CD4-positive, alpha-beta memory T cell (primary cell): Measurements from ENCODE around the gene CEP170B. TPM values are rescaled to one million over a fixed set of nuclear protein-coding genes. Genes with fewer than 3 reads are reported as not detected.
A peak's percentile ranks its signal among the peaks of the same experiment; 100 is the strongest.

ENCODE experiments used
- CTCF ChIA-PET: fragments of 350-600 bp; sonication (Branson Sonifier 250); formaldehyde crosslinking; loops from one replicate; lab custom pipeline; 2021; ENCODE audit warnings: inconsistent platforms; ENCODE audit not compliant: partially characterized antibody; lab: Charles Lee
- POLR2A ChIA-PET: fragments of 350-600 bp; sonication (Branson Sonifier 250); formaldehyde crosslinking; loops from one replicate; lab custom pipeline; 2021; ENCODE audit not compliant: partially characterized antibody; lab: Charles Lee
- DNase-seq, 5 donors: peaks; one replicate each; pipeline versions ENCODE4 v3.0.0 to v3.0.0-alpha.2; 2020 to 2022; ENCODE audit warnings: mixed read lengths in 1 of 5
- H3K27ac ChIP-seq: one replicate; pipeline ENCODE4 v1.7.0; 2013; ENCODE audit warnings: low read depth, low read length
- H3K27me3 ChIP-seq: 2 replicates; pipeline ENCODE4 v1.7.0; 2013; ENCODE audit warnings: mild to moderate bottlenecking, low read length, moderate library complexity; ENCODE audit not compliant: insufficient read depth
- H3K36me3 ChIP-seq: 2 replicates; pipeline ENCODE4 v1.7.0; 2013; ENCODE audit warnings: mild to moderate bottlenecking, low read length, moderate library complexity; ENCODE audit not compliant: insufficient read depth
- H3K4me1 ChIP-seq: 2 replicates; pipeline ENCODE4 v1.7.0; 2013; ENCODE audit warnings: mild to moderate bottlenecking, low read length, moderate library complexity; ENCODE audit not compliant: insufficient read depth
- H3K4me3 ChIP-seq, 2 donors: one replicate each; pipeline ENCODE4 v1.7.0; 2013; ENCODE audit warnings: low read length in 2 of 2, mild to moderate bottlenecking in 1 of 2
- H3K9me3 ChIP-seq, 2 donors: one replicate each; pipeline ENCODE4 v1.7.0; 2013; ENCODE audit warnings: low read length in 2 of 2, control low read depth in 1 of 2; ENCODE audit not compliant: control insufficient read depth in 1 of 2
- H3K27ac Mint-ChIP-seq, 7 donors: one replicate each; pipeline ENCODE4 v1.8.0; 2020 to 2021; ENCODE audit warnings: mixed read lengths in 7 of 7, mild to moderate bottlenecking in 6 of 7, inconsistent platforms in 3 of 7, moderate library complexity in 3 of 7
- H3K27me3 Mint-ChIP-seq, 2 donors: one replicate each; pipeline ENCODE4 v1.8.0; 2020 to 2021; ENCODE audit warnings: mixed read lengths in 2 of 2
- H3K36me3 Mint-ChIP-seq, 2 donors: one replicate each; pipeline ENCODE4 v1.8.0; 2020 to 2021; ENCODE audit warnings: mixed read lengths in 2 of 2, inconsistent platforms in 1 of 2, mild to moderate bottlenecking in 1 of 2
- H3K4me1 Mint-ChIP-seq, 4 donors: one replicate each; pipeline ENCODE4 v1.8.0; 2020 to 2021; ENCODE audit warnings: mixed read lengths in 4 of 4, mild to moderate bottlenecking in 1 of 4
- H3K4me3 Mint-ChIP-seq, 8 donors: one replicate each; pipeline ENCODE4 v1.8.0; 2020 to 2021; ENCODE audit warnings: mixed read lengths in 8 of 8, mild to moderate bottlenecking in 7 of 8, moderate library complexity in 6 of 8, inconsistent platforms in 3 of 8
- H3K9me3 Mint-ChIP-seq, 8 donors: one replicate each; pipeline ENCODE4 v1.8.0; 2020 to 2021; ENCODE audit warnings: mixed read lengths in 8 of 8, mild to moderate bottlenecking in 5 of 8, inconsistent platforms in 3 of 8, moderate library complexity in 1 of 8
- intact Hi-C: fragments of 100-400 bp; cut with micrococcal nuclease; formaldehyde crosslinking; loops from one replicate; pipeline ENCODE4 v1.15.1; 2023
- polyA plus RNA-seq, 2 donors: library from polyadenylated mRNA; unstranded; fragments of 300-500 nt; fragmentation: Illumina TruSeq; gene quantifications; one replicate each; pipeline ENCODE4 v1.2.3, GENCODE V29; 2021
- total RNA-seq, 2 experiments: library from RNA; stranded (reverse); gene quantifications; one replicate each; pipeline ENCODE4 v1.2.3, GENCODE V29; 2021

The CEP170B gene
- total and polyA plus RNA-seq, 4 experiments from 2014 or later: 0.16 to 3.8 (median 3.0) TPM; not detected in 1

DNA sequence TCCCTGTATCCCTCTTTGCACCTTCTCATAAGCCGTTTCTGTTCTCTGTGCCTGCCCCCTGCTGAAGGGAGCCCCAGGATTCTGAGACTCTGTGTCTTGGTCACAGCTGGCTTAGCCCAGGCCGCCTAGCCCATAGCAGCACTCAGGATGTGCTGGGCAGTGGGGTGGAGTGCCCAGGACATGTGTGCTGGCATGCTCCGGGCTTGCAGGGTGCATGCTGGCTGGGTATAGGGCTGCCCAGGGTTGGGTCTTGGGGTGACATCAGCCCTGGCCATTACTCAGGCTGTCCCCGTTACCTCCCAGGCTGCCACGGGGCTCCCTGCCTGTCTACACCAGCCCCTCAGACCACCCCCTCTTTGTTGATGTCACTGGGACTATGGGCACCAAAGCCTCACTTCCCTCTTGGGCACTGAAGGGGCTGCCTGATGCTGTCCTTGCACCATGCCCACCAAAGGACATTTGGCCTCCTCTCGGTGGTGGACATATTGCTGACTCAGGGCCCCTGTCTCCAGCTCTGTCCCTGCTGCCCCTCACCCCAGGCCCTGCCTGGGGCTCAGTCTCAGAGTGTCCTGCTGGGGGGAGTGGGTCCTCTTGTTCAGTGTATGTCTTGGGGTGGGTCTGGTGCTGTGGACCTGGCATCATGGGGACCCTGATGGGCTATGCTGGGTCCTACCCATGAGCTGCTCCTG, 2.4 kb downstream of the CEP170B start:
- Mint-ChIP-seq H3K9me3 (peaks cover 0 to 2% (median 0%) of the 10 kb centered on the region in 8 donors), H3K27ac (peak overlapping the region in 2 of 7 donors; percentile 59 to 83)

GRCh38 chr14:104868060-104868740, 3.1 kb downstream of the CEP170B start:
- peaks cover 0 to 2% of the 10 kb centered on the region in 2 donors for H3K27me3 Mint-ChIP-seq
- no peak overlapping the region for H3K27ac ChIP-seq
- peaks cover 0 to 2% (median 0%) of the 10 kb centered on the region in 8 donors for H3K9me3 Mint-ChIP-seq
- POLR2A ChIA-PET: no interaction called here
- CTCF ChIA-PET: no interaction called here
- no peak overlapping the region for H3K4me3 Mint-ChIP-seq
- peaks cover 2 to 14% (median 9%) of the 10 kb centered on the region in 4 donors for H3K4me1 Mint-ChIP-seq
- no peaks in the 10 kb centered on the region for H3K9me3 ChIP-seq
- H3K27me3 ChIP-seq: no peaks in the 10 kb centered on the region
- intact Hi-C loops: no loop called here
- H3K36me3 ChIP-seq: no peaks in the 10 kb centered on the region
- peaks cover 16% of the 10 kb centered on the region for H3K4me1 ChIP-seq
- DNase-seq: no peak
- no peaks in the 10 kb centered on the region for H3K36me3 Mint-ChIP-seq
- no peak overlapping the region for H3K27ac Mint-ChIP-seq
- H3K4me3 ChIP-seq: no peak overlapping the region

More for the DNA sequence above, 2.4 kb downstream of the CEP170B start:
- Mint-ChIP-seq H3K4me3 (peak overlapping the region; percentile 32 to 73 (median 64)), H3K27me3 (no peaks in the 10 kb centered on the region), H3K36me3 (no peaks in the 10 kb centered on the region), H3K4me1 (peaks cover 3 to 12% (median 8%) of the 10 kb centered on the region in 4 donors)
- ChIA-PET CTCF (no interaction called here), POLR2A (no interaction called here)
- Histone ChIP-seq H3K4me1 (peaks cover 16% of the 10 kb centered on the region), H3K36me3 (no peaks in the 10 kb centered on the region), H3K4me3 (no peak overlapping the region), H3K27ac (no peak overlapping the region), H3K9me3 (no peaks in the 10 kb centered on the region), H3K27me3 (no peaks in the 10 kb centered on the region)
- intact Hi-C loops: no loop called here
- no peak for DNase-seq

DNA sequence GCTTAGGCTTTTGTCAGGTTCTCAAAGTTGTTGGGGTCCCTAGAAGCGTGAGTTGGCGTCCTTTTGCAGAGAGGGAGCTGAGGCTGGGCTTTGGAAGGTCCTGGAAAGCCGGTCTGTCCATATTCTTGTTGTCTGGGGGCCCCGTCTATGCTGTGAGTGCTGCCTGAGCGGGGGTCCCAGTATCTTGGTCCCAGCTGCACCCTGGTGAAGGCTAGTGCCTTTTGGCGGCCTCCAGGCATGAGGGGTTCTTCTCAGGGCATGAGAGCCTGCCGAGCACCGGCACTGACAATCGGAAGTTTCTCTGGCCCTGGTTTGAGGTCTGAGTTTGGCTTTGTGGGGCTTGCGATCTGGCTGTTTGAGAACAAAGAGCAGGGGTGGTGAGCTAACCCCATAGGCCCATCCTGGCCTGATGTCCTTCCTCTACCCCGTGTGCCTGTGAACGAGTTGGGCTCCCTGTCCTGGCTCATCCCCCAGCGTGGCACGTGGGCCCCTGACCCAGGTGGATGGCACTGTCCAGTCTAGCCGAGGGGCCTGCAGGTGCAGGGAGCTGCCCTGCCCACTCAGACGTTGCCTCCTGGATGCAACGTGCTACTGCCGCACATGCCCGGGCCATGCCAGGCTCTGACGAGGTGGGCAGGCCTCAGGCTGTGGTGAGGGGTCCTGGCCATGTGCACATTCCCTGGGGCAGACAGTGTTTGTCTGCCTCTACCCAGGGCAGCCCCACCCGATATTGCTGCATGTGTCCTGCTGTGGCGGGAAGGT, 3.9 kb downstream of the CEP170B start:
- Mint-ChIP-seq H3K4me1 (peaks cover 1 to 14% (median 9%) of the 10 kb centered on the region in 4 donors), H3K27me3 (peaks cover 0 to 2% of the 10 kb centered on the region in 2 donors), H3K4me3 (peak overlapping the region in 1 of 8 donors; percentile 12), H3K27ac (no peak overlapping the region), H3K9me3 (peaks cover 0 to 2% (median 0%) of the 10 kb centered on the region in 8 donors), H3K36me3 (no peaks in the 10 kb centered on the region)
- no peak for DNase-seq
- H3K36me3 ChIP-seq: no peaks in the 10 kb centered on the region
- H3K9me3 ChIP-seq: no peaks in the 10 kb centered on the region
- H3K27ac ChIP-seq: no peak overlapping the region
- no peaks in the 10 kb centered on the region for H3K27me3 ChIP-seq
- H3K4me1 ChIP-seq: peaks cover 14% of the 10 kb centered on the region
- H3K4me3 ChIP-seq: no peak overlapping the region
- intact Hi-C loops: no loop called here
- CTCF ChIA-PET: interaction anchor here (0.9 to 3.1 kb wide), 2 partner anchors 100 to 146 kb away, joined by 3 to 12 read pairs; no protein-coding TSS in a partner anchor
- POLR2A ChIA-PET: no interaction called here

- no peak overlapping the region for H3K27ac ChIP-seq
- peaks cover 6% of the 10 kb centered on the region for H3K4me1 ChIP-seq
- H3K27me3 ChIP-seq: no peaks in the 10 kb centered on the region
- no peak overlapping the region for H3K4me3 Mint-ChIP-seq
- H3K27me3 Mint-ChIP-seq: peaks cover 0 to 2% of the 10 kb centered on the region in 2 donors
- no peaks in the 10 kb centered on the region for H3K9me3 ChIP-seq
- ChIA-PET POLR2A (no interaction called here), CTCF (interaction anchor here (0.9 to 3.1 kb wide), 2 partner anchors 101 to 147 kb away, joined by 3 to 12 read pairs; no protein-coding TSS in a partner anchor)
- DNase-seq: no peak
- peaks cover 0 to 12% (median 8%) of the 10 kb centered on the region in 4 donors for H3K4me1 Mint-ChIP-seq
- H3K27ac Mint-ChIP-seq: no peak overlapping the region
- H3K4me3 ChIP-seq: no peak overlapping the region
- H3K9me3 Mint-ChIP-seq: peaks cover 0 to 2% (median 0%) of the 10 kb centered on the region in 8 donors
- intact Hi-C loops: loop anchor here (1.0 kb wide), 1 partner anchor 102 kb away; no protein-coding TSS in a partner anchor
- H3K36me3 ChIP-seq: no peaks in the 10 kb centered on the region
- H3K36me3 Mint-ChIP-seq: no peaks in the 10 kb centered on the region
Observed at GRCh38 chr14:104869669-104870367, 4.8 kb downstream of the CEP170B start.

DNA sequence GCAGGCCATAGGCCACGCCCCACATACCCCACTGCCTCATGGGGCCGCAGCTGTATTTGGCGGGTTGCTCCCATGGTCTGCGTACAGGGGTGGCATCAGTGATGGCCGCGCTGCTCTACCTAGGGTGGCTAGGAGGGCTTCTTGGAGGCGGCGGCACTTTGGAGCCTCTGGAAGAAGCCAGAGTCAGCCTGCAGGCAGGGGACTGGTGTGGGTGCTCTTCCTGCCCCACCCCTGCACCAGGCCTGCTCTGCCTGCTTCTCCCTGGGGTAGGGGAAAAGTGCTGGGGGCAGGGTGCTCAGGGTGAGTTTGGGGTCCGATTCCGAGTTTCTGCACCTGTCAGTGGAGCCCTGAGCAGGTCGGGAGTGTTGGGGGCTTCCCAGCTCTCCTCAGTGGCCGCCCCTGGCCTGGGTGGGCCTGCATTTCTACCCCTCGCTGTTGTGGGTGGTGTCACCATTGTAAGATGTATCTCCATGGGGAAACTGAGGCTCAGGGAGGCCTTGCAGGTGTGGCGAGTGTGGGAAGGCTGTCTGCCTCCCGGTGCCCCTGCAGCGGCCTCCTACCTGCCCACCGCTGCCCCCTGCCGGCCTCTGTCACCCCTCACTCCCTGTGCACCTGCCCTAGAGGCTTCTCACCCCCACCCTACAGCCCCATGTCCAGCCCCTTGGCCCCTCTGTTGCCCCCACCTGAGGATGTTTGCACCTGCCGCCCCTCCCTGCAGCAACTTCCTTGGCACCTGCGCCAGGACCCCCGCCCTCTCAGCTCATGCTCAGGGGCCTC, 5.5 kb downstream of the CEP170B start:
- Histone ChIP-seq H3K4me3 (no peak overlapping the region), H3K9me3 (no peaks in the 10 kb centered on the region), H3K4me1 (peaks cover 6% of the 10 kb centered on the region), H3K36me3 (no peaks in the 10 kb centered on the region), H3K27ac (no peak overlapping the region), H3K27me3 (no peaks in the 10 kb centered on the region)
- peaks cover 0 to 2% of the 10 kb centered on the region in 2 donors for H3K27me3 Mint-ChIP-seq
- peaks cover 0 to 2% (median 0%) of the 10 kb centered on the region in 8 donors for H3K9me3 Mint-ChIP-seq
- intact Hi-C loops: loop anchor here (1.0 kb wide), 1 partner anchor 102 kb away; no protein-coding TSS in a partner anchor
- peak in 3 of 5 donors; percentile 18 to 26 (median 22) for DNase-seq
- peaks cover 0 to 12% (median 8%) of the 10 kb centered on the region in 4 donors for H3K4me1 Mint-ChIP-seq
- no peak overlapping the region for H3K4me3 Mint-ChIP-seq
- no peaks in the 10 kb centered on the region for H3K36me3 Mint-ChIP-seq
- ChIA-PET POLR2A (no interaction called here), CTCF (interaction anchor here (0.9 to 3.1 kb wide), 3 partner anchors 102 to 147 kb away, joined by 3 to 12 read pairs (median 3); no protein-coding TSS in a partner anchor)
- H3K27ac Mint-ChIP-seq: no peak overlapping the region

- Histone ChIP-seq H3K4me3 (no peak overlapping the region), H3K36me3 (no peaks in the 10 kb centered on the region), H3K27me3 (no peaks in the 10 kb centered on the region), H3K9me3 (no peaks in the 10 kb centered on the region), H3K4me1 (peaks cover 2% of the 10 kb centered on the region), H3K27ac (no peak overlapping the region)
- H3K4me1 Mint-ChIP-seq: peaks cover 0 to 12% (median 8%) of the 10 kb centered on the region in 4 donors
- ChIA-PET CTCF (interaction anchor here (1.3 to 3.1 kb wide), 2 partner anchors 102 to 105 kb away, joined by 3 to 12 read pairs; no protein-coding TSS in a partner anchor), POLR2A (no interaction called here)
- no peaks in the 10 kb centered on the region for H3K36me3 Mint-ChIP-seq
- intact Hi-C loops: no loop called here
- H3K27ac Mint-ChIP-seq: no peak overlapping the region
- H3K4me3 Mint-ChIP-seq: no peak overlapping the region
- H3K9me3 Mint-ChIP-seq: peaks cover 0 to 2% (median 0%) of the 10 kb centered on the region in 8 donors
- DNase-seq: no peak
- peaks cover 0 to 2% of the 10 kb centered on the region in 2 donors for H3K27me3 Mint-ChIP-seq
Observed at GRCh38 chr14:104871145-104871655, 6.1 kb downstream of the CEP170B start.
